Adrenal gland (tissue), 12 donors: Measurements from ENCODE around the gene MPC1. TPM values are rescaled to one million over a fixed set of nuclear protein-coding genes. Genes with fewer than 3 reads are reported as not detected.
"Not testable (repeated sequence)": the region's sequence is repeated elsewhere in the genome, so short reads cannot be mapped to it uniquely, and the experiment has no call there.

ENCODE experiments used
- DNase-seq, 7 donors: peaks; one replicate each; pipeline ENCODE4 v3.0.0-alpha.2; 2019 to 2020
- H3K27ac ChIP-seq, 5 donors: fragments of 200-600 bp; sonication (generic) in 4 of 5; 1 replicate in 3 of 5; 2 replicates in 2 of 5; pipeline versions ENCODE4 v1.5.1 to v1.8.0; 2016 to 2020; ENCODE audit warnings: mild to moderate bottlenecking in 1 of 5
- H3K27me3 ChIP-seq: fragments of 200-600 bp; 2 replicates; pipeline ENCODE4 v1.8.0; 2021
- H3K36me3 ChIP-seq, 2 donors: fragments of 200-600 bp; replicated peaks in 1 of 2; 1 replicate in 1 of 2; 2 replicates in 1 of 2; pipeline versions ENCODE4 v1.5.1 to v1.8.0; 2018 to 2022
- H3K4me1 ChIP-seq, 2 donors: fragments of 200-600 bp; replicated peaks in 1 of 2; 1 replicate in 1 of 2; 2 replicates in 1 of 2; pipeline versions ENCODE4 v1.5.1 to v1.8.0; 2018 to 2021
- H3K4me3 ChIP-seq, 4 donors: fragments of 200-600 bp; sonication (generic) in 3 of 4; one replicate each; pipeline ENCODE4 v1.5.1; 2016 to 2018
- H3K9me3 ChIP-seq, 3 donors: fragments of 200-600 bp; sonication (generic) in 1 of 3; replicated peaks in 1 of 3; 1 replicate in 2 of 3; 2 replicates in 1 of 3; pipeline versions ENCODE4 v1.5.1 to v1.8.0; 2016 to 2021
- POLR2A ChIP-seq, 2 donors: fragments of 450-650 bp; IDR thresholded peaks; one replicate each; pipeline ENCODE4 v1.6.1; 2017; ENCODE audit warnings: antibody characterized with exemption in 2 of 2, mild to moderate bottlenecking in 2 of 2, moderate library complexity in 1 of 2
- WGBS, 4 donors: extraction: QIAGEN DNeasy Blood & Tissue Kit in 2 of 4; methylation state at CpG; one replicate each; pipeline versions ENCODE4 v1.1.5 to v1.1.7; 2013 to 2017; 5-methylcytosine and 5-hydroxymethylcytosine counted together
- intact Hi-C, 2 donors: fragments of 100-400 bp; cut with DNase I; formaldehyde crosslinking; loops; one replicate each; pipeline versions ENCODE4 v1.14.1 to v1.15.0; 2022 to 2023
- polyA plus RNA-seq, 3 donors: library from polyadenylated mRNA; stranded (reverse); fragments of 200-250 nt in 2 of 3; fragments of 350-450 nt in 1 of 3; fragmentation: Illumina TruSeq in 1 of 3; extraction: RNeasy Lipid Tissue Mini Kit (QIAGEN cat#74804) in 1 of 3; gene quantifications; one replicate each; pipeline ENCODE4 v1.2.3, GENCODE V29; 2013 to 2014
- total RNA-seq, 9 donors: library from RNA; depleted of rRNA in 4 of 9; stranded (reverse); fragments of >200 nt in 4 of 9; fragments of 120-200 nt in 1 of 9; fragmentation: NEBNext Ultra II Directional in 1 of 9; extraction: Animal tissue kit (Norgen Biotek cat#: 25700) in 1 of 9; gene quantifications; one replicate each; pipeline versions ENCODE4 v1.1.0 to v1.2.4, GENCODE V29; 2013 to 2023
- TF ChIP-seq, protein P1 (sequence below), 6 experiments: fragments of 450-650 bp in 4 of 6; fragments of 200-600 bp in 2 of 6; sonication (generic) in 1 of 6; IDR thresholded peaks; 1 replicate in 5 of 6; 2 replicates in 1 of 6; pipeline versions ENCODE4 v1.5.1 to v1.8.0; 2016 to 2021; ENCODE audit warnings: antibody characterized with exemption in 6 of 6, mild to moderate bottlenecking in 2 of 6, moderate library complexity in 1 of 6
- donor health status: healthy with polysubstance abuse.
- donor health status: Bipolar disorder and iron deficiency.
- donor health status: DM: yes; HTN: yes; CAD: no.
- donor health status: DM: no; HTN: no; CAD: no.
- donor health status: DM: no; HTN: no; CAD: no.
- donor health status: DM: yes; HTN: yes; CAD: no.

MPC1 gene
- total and polyA plus RNA-seq, 12 donors = 22.8 to 76.9 (median 46.0) TPM

DNA sequence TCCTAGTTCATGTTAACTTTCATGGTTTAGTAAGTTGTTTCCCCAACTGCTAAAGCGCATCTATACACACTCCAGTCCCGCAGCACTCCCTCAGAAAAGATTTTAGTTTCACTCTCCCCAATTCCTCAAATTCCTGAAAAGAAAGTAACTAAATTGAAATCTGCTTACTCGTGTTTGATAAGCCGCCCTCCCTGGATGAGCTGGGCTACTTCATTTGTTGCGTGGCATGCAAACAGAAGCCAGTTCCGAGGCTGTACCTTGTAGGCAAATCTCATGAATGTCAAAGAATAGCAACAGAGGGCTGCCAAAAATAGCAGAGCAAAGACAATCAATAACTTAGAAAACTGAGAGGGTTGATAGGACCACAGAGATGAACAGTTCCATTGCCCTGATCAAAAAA lies 16.9 kb downstream of the MPC1 start:
- H3K4me1 ChIP-seq = peaks cover 0 to 28% of the 10 kb centered on the region in 2 donors
- no peaks in the 10 kb centered on the region for H3K27me3 ChIP-seq
- H3K36me3 ChIP-seq = peaks cover 0 to 13% of the 10 kb centered on the region in 2 donors
- no peak for DNase-seq
- intact Hi-C loops = no loop called here
- peak overlapping the region in 3 of 5 donors; percentile 2 to 55 (median 30) for H3K27ac ChIP-seq
- no peaks in the 10 kb centered on the region for H3K9me3 ChIP-seq
- 82 to 89% (median 85%) methylated on average over 6 of the region's 6 CpGs for WGBS, 4 donors
- TF ChIP-seq, protein P1, sequence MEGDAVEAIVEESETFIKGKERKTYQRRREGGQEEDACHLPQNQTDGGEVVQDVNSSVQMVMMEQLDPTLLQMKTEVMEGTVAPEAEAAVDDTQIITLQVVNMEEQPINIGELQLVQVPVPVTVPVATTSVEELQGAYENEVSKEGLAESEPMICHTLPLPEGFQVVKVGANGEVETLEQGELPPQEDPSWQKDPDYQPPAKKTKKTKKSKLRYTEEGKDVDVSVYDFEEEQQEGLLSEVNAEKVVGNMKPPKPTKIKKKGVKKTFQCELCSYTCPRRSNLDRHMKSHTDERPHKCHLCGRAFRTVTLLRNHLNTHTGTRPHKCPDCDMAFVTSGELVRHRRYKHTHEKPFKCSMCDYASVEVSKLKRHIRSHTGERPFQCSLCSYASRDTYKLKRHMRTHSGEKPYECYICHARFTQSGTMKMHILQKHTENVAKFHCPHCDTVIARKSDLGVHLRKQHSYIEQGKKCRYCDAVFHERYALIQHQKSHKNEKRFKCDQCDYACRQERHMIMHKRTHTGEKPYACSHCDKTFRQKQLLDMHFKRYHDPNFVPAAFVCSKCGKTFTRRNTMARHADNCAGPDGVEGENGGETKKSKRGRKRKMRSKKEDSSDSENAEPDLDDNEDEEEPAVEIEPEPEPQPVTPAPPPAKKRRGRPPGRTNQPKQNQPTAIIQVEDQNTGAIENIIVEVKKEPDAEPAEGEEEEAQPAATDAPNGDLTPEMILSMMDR (IDR thresholded peaks at IDR 0.05) = no peak
- TF ChIP-seq POLR2A (IDR thresholded peaks at IDR 0.05) = no peak
- H3K4me3 ChIP-seq = no peak overlapping the region

DNA sequence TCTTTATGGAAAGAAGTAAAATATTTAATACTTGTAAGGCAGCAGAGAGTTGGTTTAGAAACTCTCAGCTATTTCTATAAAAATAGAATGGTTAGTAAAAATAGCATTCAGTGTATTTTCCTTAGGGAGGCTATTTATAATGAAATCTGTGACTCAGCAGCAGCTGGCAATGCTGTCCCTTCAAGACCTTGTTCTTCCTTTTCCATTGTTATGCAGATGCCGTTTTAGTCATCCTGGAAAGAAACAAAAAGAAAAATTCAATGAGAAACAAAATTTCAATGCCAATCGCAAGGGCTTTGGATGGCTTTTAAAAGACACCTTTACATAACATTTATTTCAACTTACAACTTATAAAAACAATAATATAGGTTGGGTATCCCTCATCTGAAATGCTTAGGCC lies 17.5 kb downstream of the MPC1 start:
- DNase-seq = peak; percentile 42 to 79 (median 67)
- H3K9me3 ChIP-seq = no peaks in the 10 kb centered on the region
- peaks cover 0 to 13% of the 10 kb centered on the region in 2 donors for H3K36me3 ChIP-seq
- no peaks in the 10 kb centered on the region for H3K27me3 ChIP-seq
- intact Hi-C loops = no loop called here
- H3K27ac ChIP-seq = peak overlapping the region in 3 of 5 donors; percentile 2 to 55 (median 30)
- TF ChIP-seq, protein P1 (IDR thresholded peaks at IDR 0.05) = no peak
- no peak for TF ChIP-seq POLR2A (IDR thresholded peaks at IDR 0.05)
- peaks cover 0 to 28% of the 10 kb centered on the region in 2 donors for H3K4me1 ChIP-seq
- WGBS, 4 donors = 19 to 29% (median 27%) methylated on average over 2 of the region's 2 CpGs
- H3K4me3 ChIP-seq = no peak overlapping the region

DNA sequence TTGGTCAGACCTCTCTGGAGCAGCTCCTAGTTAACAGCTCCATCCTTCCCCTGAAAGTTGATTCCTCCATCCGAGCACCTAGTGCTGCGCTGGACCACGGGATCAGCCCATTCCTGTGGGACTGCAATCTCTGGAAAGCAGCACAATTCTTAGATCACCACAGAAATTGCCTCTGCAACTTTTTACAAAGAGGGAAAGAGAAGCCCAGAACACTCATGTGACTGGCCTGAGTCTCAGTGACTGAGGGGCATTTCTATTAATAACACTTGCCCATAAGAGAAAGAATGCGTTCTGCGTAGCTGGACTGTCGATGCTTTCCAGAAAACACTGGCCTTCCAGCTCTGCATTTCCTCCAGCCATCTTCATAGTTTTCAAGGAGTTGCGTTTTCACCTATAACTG lies 18.3 kb downstream of the MPC1 start:
- Histone ChIP-seq H3K27ac (peak overlapping the region in 1 of 5 donors; percentile 55), H3K36me3 (peaks cover 0 to 13% of the 10 kb centered on the region in 2 donors), H3K4me3 (no peak overlapping the region), H3K27me3 (no peaks in the 10 kb centered on the region), H3K4me1 (peaks cover 0 to 28% of the 10 kb centered on the region in 2 donors), H3K9me3 (no peaks in the 10 kb centered on the region)
- DNase-seq = no peak
- 80 to 87% (median 83%) methylated on average over 7 of the region's 7 CpGs for WGBS, 4 donors
- intact Hi-C loops = no loop called here
- no peak for TF ChIP-seq POLR2A (IDR thresholded peaks at IDR 0.05)
- TF ChIP-seq, protein P1 (IDR thresholded peaks at IDR 0.05) = no peak

DNA sequence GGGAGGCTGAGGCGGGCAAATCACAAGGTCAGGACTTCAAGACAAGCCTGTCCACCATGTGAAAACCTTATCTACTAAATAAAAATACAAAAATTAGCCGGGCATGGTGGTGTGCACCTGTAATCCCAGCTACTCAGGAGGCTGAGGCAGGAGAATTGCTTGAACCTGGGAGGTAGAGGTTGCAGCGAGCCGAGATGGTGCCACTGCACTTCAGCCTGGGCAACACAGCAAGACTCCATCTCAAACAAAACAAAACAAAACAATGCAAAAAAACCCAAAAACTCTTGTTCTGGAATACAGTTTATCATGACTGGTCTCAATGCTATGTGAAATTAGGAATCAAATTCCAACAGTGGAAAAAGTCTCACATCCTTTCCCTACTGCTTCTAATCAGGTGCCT lies 20.3 kb downstream of the MPC1 start:
- H3K9me3 ChIP-seq, DNase-seq, intact Hi-C loops, H3K27me3 ChIP-seq, H3K4me3 ChIP-seq, H3K27ac ChIP-seq: not testable (repeated sequence)
- Histone ChIP-seq H3K4me1 (peaks cover 0 to 24% of the 10 kb centered on the region in 2 donors), H3K36me3 (peaks cover 0 to 13% of the 10 kb centered on the region in 2 donors)
- 89 to 96% (median 94%) methylated on average over 4 of the region's 4 CpGs for WGBS, 4 donors

DNA sequence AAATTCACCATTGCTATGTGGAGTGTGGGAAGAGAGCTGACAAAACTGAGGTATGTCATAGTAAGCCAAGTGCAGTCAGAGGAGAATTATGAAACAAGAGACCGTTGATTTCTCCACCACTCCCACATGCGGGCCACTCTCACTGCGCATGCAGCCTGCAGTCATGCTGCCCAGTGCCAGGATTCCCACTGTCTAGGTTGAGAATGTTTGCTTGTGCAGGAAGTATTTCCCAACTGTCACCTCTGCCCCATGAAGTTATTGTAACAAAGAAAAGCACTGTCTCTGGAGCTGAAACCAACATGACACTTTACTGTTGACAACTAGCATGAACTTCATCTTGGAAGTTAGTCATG lies 21.7 kb downstream of the MPC1 start:
- peaks cover 0 to 14% of the 10 kb centered on the region in 2 donors for H3K4me1 ChIP-seq
- no peaks in the 10 kb centered on the region for H3K27me3 ChIP-seq
- H3K4me3 ChIP-seq = no peak overlapping the region
- peaks cover 0 to 13% of the 10 kb centered on the region in 2 donors for H3K36me3 ChIP-seq
- peak in 1 of 7 donors; percentile 16 for DNase-seq
- H3K9me3 ChIP-seq = no peaks in the 10 kb centered on the region
- intact Hi-C loops = no loop called here
- TF ChIP-seq, protein P1 (IDR thresholded peaks at IDR 0.05) = no peak
- TF ChIP-seq POLR2A (IDR thresholded peaks at IDR 0.05) = no peak
- WGBS, 4 donors = 64 to 82% (median 69%) methylated on average over 3 of the region's 3 CpGs
- H3K27ac ChIP-seq = no peak overlapping the region
